HEK293 (cell line): ENCODE data around the gene IRX4.

Experiments
- CTCF ChIA-PET: fragments of 350-600 bp; formaldehyde crosslinking; extraction: SDS; loops from one replicate; lab custom pipeline; 2021; ENCODE audit warnings: antibody characterized with exemption; lab: Yijun Ruan, JAX
- POLR2A ChIA-PET: fragments of 300-600 bp; formaldehyde crosslinking; extraction: SDS; loops from one replicate; lab custom pipeline; 2020; ENCODE audit warnings: antibody characterized with exemption, inconsistent platforms; lab: Yijun Ruan, JAX
- H3K27ac ChIP-seq: fragments of 200-500 bp; sonication (Bioruptor generic); 2 replicates; pipeline ENCODE4 v1.5.1; 2014; ENCODE audit warnings: low read depth, low read length, control low read depth, inconsistent platforms; ENCODE audit errors: extremely low read depth
- H3K36me3 ChIP-seq, 2 experiments: fragments of 200-500 bp in 1 of 2; sonication (Bioruptor generic) in 1 of 2; 1 replicate in 1 of 2; 2 replicates in 1 of 2; pipeline ENCODE4 v1.5.1; 2014 to 2017; ENCODE audit warnings: inconsistent platforms in 2 of 2, low read length in 2 of 2; ENCODE audit not compliant: control insufficient read depth in 2 of 2, insufficient read depth in 1 of 2
- H3K4me1 ChIP-seq: fragments of 200-500 bp; sonication (Bioruptor generic); 2 replicates; pipeline ENCODE4 v1.5.1; 2014; ENCODE audit warnings: mild to moderate bottlenecking, low read length, inconsistent platforms; ENCODE audit not compliant: control insufficient read depth, insufficient read depth
- H3K4me3 ChIP-seq: 2 replicates; pipeline ENCODE4 v1.5.1; 2011; ENCODE audit warnings: low read depth, mild to moderate bottlenecking, control low read depth, low read length, moderate library complexity
- H3K9me3 ChIP-seq: fragments of 200-500 bp; sonication (Bioruptor generic); 2 replicates; pipeline ENCODE4 v1.5.1; 2014; ENCODE audit warnings: low read depth, low read length, inconsistent platforms; ENCODE audit not compliant: control insufficient read depth, insufficient read depth
- KLF7 ChIP-seq: fragments of 450-650 bp; formaldehyde crosslinking; IDR thresholded peaks from 2 replicates; pipeline ENCODE4 v1.5.1; 2016; ENCODE audit warnings: missing biosample characterization, missing genetic modification characterization, borderline replicate concordance
- REPIN1 ChIP-seq: fragments of 450-650 bp; formaldehyde crosslinking; IDR thresholded peaks from 2 replicates; pipeline ENCODE4 v1.5.1; 2017; ENCODE audit warnings: missing biosample characterization, missing genetic modification characterization, low read depth
- SP2 ChIP-seq: fragments of 450-650 bp; formaldehyde crosslinking; IDR thresholded peaks from 2 replicates; pipeline ENCODE4 v1.5.1; 2016; ENCODE audit warnings: missing biosample characterization, missing genetic modification characterization
- WT1 ChIP-seq: fragments of 450-650 bp; formaldehyde crosslinking; IDR thresholded peaks from 2 replicates; pipeline ENCODE4 v1.5.1; 2016; ENCODE audit warnings: missing biosample characterization, missing genetic modification characterization
- ZBTB7A ChIP-seq: fragments of 450-650 bp; formaldehyde crosslinking; IDR thresholded peaks from 2 replicates; pipeline ENCODE4 v1.5.1; 2016; ENCODE audit warnings: low read depth, missing biosample characterization, missing genetic modification characterization
- ZNF133 ChIP-seq: fragments of 450-650 bp; formaldehyde crosslinking; IDR thresholded peaks from 2 replicates; pipeline ENCODE4 v1.5.1; 2016; ENCODE audit warnings: missing biosample characterization, missing genetic modification characterization
- ZNF16 ChIP-seq: fragments of 450-650 bp; formaldehyde crosslinking; IDR thresholded peaks from 2 replicates; pipeline ENCODE4 v1.5.1; 2016; ENCODE audit warnings: low read depth, missing biosample characterization, missing genetic modification characterization
- ZNF2 ChIP-seq: fragments of 450-650 bp; formaldehyde crosslinking; IDR thresholded peaks from 2 replicates; pipeline ENCODE4 v1.5.1; 2016; ENCODE audit warnings: missing biosample characterization, missing genetic modification characterization
- ZNF211 ChIP-seq: fragments of 450-650 bp; formaldehyde crosslinking; IDR thresholded peaks from 2 replicates; pipeline ENCODE4 v1.5.1; 2016; ENCODE audit warnings: low read depth, missing biosample characterization, missing genetic modification characterization
- ZNF23 ChIP-seq: fragments of 450-650 bp; formaldehyde crosslinking; IDR thresholded peaks from 2 replicates; pipeline ENCODE4 v1.5.1; 2016; ENCODE audit warnings: missing biosample characterization, missing genetic modification characterization, borderline replicate concordance
- ZNF423 ChIP-seq: fragments of 450-650 bp; formaldehyde crosslinking; IDR thresholded peaks from 2 replicates; pipeline ENCODE4 v1.5.1; 2016; ENCODE audit warnings: missing biosample characterization, missing genetic modification characterization
- ZNF433 ChIP-seq: fragments of 450-650 bp; formaldehyde crosslinking; IDR thresholded peaks from 2 replicates; pipeline ENCODE4 v1.5.1; 2016; ENCODE audit warnings: missing biosample characterization, missing genetic modification characterization, low read depth
- ZNF530 ChIP-seq: fragments of 450-650 bp; formaldehyde crosslinking; IDR thresholded peaks from 2 replicates; pipeline ENCODE4 v1.5.1; 2016; ENCODE audit warnings: low read depth, missing biosample characterization, missing genetic modification characterization
- ZNF621 ChIP-seq: fragments of 450-650 bp; formaldehyde crosslinking; IDR thresholded peaks from 2 replicates; pipeline ENCODE4 v1.5.1; 2017; ENCODE audit warnings: missing biosample characterization, missing genetic modification characterization
- ZNF626 ChIP-seq: fragments of 450-650 bp; sonication (Bioruptor Pico); formaldehyde crosslinking; IDR thresholded peaks from 2 replicates; pipeline ENCODE4 v1.5.1; 2018; ENCODE audit warnings: missing biosample characterization, missing genetic modification characterization, inconsistent platforms
- TF ChIP-seq, protein P1 (sequence below): fragments of 450-650 bp; formaldehyde crosslinking; IDR thresholded peaks from 2 replicates; pipeline ENCODE4 v1.5.1; 2016; ENCODE audit warnings: missing biosample characterization, missing genetic modification characterization
- TF ChIP-seq, protein P2 (sequence below): fragments of 450-650 bp; formaldehyde crosslinking; IDR thresholded peaks from 2 replicates; pipeline ENCODE4 v1.5.1; 2016; ENCODE audit warnings: missing biosample characterization, missing genetic modification characterization, borderline replicate concordance
- TF ChIP-seq, protein P3 (sequence below): fragments of 450-650 bp; formaldehyde crosslinking; IDR thresholded peaks from 2 replicates; pipeline ENCODE4 v1.5.1; 2017; ENCODE audit warnings: missing biosample characterization, missing genetic modification characterization
- TF ChIP-seq, protein P4 (sequence below): fragments of 450-650 bp; IDR thresholded peaks from 2 replicates; pipeline ENCODE4 v1.5.1; 2018; ENCODE audit warnings: missing biosample characterization, missing genetic modification characterization
- TF ChIP-seq, protein P5 (sequence below): IDR thresholded peaks from 2 replicates; pipeline ENCODE4 v1.6.1; 2011; ENCODE audit warnings: mild to moderate bottlenecking, low read depth, low read length, borderline replicate concordance
- TF ChIP-seq, protein P6 (sequence below): fragments of 450-650 bp; formaldehyde crosslinking; IDR thresholded peaks from 2 replicates; pipeline ENCODE4 v1.5.1; 2016; ENCODE audit warnings: missing biosample characterization, missing genetic modification characterization

Gene IRX4

DNA sequence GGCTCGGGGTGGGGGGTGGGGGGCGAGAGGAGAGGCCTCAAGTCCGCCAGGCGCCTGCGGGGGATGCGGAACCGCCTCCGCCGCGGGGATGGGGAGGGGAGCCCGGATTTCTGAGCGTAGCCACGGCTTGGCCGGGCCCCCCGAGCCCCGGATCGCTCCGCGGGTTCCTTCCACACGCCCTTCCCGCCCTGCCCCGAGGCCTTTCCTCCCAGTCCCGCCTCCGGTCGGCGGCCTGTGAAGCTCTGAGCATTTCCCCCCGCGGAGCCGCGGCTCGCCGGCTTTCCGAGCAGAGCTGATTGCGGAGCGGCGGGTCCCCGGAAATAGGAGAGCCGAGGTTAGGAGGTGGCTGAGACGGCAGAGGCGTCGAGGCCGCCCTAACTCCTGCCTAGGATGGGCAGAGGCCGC is 6.1 kb downstream of the IRX4 start (continued):
- TF ChIP-seq, protein P1, sequence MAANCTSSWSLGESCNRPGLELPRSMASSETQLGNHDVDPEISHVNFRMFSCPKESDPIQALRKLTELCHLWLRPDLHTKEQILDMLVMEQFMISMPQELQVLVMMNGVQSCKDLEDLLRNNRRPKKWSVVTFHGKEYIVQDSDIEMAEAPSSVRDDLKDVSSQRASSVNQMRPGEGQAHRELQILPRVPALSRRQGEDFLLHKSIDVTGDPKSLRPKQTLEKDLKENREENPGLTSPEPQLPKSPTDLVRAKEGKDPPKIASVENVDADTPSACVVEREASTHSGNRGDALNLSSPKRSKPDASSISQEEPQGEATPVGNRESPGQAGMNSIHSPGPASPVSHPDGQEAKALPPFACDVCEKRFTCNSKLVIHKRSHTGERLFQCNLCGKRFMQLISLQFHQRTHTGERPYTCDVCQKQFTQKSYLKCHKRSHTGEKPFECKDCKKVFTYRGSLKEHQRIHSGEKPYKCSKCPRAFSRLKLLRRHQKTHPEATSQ (tag by site-specific recombination) = no peak
- TF ChIP-seq ZNF23 (tag by site-specific recombination) (no peak), ZNF530 (tag by site-specific recombination) (no peak), SP2 (no peak), ZNF621 (no peak)

DNA sequence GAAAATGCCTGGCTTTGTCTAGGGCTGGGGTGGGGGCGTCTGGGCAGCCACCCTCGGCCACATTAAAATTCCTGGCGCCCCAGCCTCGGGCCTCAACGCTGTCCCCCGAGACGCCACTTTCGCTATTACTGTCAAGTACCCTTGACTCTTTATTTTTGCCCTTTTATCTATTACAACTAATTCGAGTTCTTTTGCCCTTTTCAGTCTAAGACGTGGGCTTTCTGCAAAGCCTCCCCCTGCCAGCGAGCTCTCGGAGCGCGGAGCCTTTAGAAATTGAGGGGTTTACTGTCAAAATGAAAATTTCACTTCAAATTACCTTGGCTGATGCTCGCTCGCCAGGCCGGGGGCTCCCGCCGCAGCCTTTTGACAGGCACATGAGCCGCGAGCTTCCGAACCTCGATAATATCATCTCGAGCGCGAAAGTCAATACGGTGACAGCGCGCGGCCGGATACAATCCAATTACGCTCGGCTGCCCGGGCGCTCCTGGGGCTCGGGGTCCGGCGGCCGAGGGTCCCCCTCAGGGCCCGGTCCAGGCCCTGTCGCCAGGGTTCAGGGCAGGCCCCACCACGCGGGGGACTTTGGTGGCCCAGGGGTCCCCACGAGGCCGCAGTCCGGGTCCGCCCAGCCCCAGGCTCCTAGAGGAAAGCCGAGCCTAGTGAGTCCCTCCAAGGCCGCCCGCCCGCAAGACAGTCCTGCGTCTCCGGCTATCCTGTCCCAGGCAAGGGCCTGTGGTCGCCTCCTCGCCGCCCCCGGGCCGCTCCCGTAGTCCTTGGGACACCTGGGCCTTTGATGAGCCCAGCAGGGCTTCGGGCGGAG is 6.7 kb downstream of the IRX4 start:
- ChIA-PET POLR2A (no interaction called here), CTCF (no interaction called here)
- TF ChIP-seq, protein P2, sequence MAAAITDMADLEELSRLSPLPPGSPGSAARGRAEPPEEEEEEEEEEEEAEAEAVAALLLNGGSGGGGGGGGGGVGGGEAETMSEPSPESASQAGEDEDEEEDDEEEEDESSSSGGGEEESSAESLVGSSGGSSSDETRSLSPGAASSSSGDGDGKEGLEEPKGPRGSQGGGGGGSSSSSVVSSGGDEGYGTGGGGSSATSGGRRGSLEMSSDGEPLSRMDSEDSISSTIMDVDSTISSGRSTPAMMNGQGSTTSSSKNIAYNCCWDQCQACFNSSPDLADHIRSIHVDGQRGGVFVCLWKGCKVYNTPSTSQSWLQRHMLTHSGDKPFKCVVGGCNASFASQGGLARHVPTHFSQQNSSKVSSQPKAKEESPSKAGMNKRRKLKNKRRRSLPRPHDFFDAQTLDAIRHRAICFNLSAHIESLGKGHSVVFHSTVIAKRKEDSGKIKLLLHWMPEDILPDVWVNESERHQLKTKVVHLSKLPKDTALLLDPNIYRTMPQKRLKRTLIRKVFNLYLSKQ (tag by site-specific recombination) = no peak
- no peak for TF ChIP-seq ZNF133 (tag by site-specific recombination)
- no peak overlapping the region for H3K27ac ChIP-seq
- no peaks in the 10 kb centered on the region for H3K4me1 ChIP-seq
- no peaks in the 10 kb centered on the region; the same call in 1 of the 2 replicates for H3K9me3 ChIP-seq
- H3K36me3 ChIP-seq = peaks cover 0 to 24% of the 10 kb centered on the region in 2 experiments; a peak in 1 of 3 replicates
- H3K4me3 ChIP-seq = no peak overlapping the region

DNA sequence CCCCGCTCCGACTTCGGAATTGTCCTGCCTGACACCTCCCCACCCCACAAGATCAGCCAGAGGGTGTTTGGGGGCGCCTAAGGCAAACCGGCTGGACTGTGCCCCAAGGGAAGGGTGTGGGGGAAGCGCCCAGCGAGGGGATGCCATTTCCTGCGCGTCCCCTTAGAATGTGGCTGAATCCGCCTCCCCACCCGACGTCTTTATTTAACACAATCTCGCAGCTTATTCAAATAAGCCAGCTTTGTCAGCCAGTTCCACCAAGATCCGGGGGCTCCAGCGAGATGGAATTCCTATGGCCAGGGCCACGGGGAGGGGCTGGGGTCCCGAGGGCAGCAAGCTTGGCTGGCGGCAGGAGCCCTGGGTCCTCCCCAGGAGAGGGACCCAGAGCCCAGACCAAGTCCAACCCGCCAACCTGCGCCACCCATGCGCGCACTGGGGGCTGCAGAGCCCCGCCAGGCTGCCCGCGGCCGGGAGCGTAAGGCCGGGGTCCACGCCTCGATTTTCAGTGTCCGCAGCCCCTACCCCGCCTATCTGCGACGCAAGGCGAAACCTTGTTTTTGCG is 7.4 kb downstream of the IRX4 start:
- Histone ChIP-seq H3K4me3 (no peak overlapping the region), H3K36me3 (peaks cover 0 to 22% of the 10 kb centered on the region in 2 experiments; a peak in 1 of 3 replicates), H3K9me3 (no peaks in the 10 kb centered on the region; the same call in 1 of the 2 replicates), H3K4me1 (no peaks in the 10 kb centered on the region), H3K27ac (no peak overlapping the region)
- POLR2A ChIA-PET = no interaction called here
- CTCF ChIA-PET = no interaction called here
- TF ChIP-seq, protein P3, sequence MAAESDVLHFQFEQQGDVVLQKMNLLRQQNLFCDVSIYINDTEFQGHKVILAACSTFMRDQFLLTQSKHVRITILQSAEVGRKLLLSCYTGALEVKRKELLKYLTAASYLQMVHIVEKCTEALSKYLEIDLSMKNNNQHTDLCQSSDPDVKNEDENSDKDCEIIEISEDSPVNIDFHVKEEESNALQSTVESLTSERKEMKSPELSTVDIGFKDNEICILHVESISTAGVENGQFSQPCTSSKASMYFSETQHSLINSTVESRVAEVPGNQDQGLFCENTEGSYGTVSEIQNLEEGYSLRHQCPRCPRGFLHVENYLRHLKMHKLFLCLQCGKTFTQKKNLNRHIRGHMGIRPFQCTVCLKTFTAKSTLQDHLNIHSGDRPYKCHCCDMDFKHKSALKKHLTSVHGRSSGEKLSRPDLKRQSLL (tag by site-specific recombination) = no peak
- TF ChIP-seq ZNF423 (tag by site-specific recombination) = no peak
- no peak for TF ChIP-seq ZBTB7A (tag by site-specific recombination)
- no peak for TF ChIP-seq KLF7
- no peak for TF ChIP-seq WT1
- TF ChIP-seq ZNF433 (tag by site-specific recombination) = no peak
- TF ChIP-seq, protein P4, sequence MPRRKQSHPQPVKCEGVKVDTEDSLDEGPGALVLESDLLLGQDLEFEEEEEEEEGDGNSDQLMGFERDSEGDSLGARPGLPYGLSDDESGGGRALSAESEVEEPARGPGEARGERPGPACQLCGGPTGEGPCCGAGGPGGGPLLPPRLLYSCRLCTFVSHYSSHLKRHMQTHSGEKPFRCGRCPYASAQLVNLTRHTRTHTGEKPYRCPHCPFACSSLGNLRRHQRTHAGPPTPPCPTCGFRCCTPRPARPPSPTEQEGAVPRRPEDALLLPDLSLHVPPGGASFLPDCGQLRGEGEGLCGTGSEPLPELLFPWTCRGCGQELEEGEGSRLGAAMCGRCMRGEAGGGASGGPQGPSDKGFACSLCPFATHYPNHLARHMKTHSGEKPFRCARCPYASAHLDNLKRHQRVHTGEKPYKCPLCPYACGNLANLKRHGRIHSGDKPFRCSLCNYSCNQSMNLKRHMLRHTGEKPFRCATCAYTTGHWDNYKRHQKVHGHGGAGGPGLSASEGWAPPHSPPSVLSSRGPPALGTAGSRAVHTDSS (tag by site-specific recombination) = no peak
- TF ChIP-seq ZNF626 = no peak
- no peak for TF ChIP-seq ZNF2
- TF ChIP-seq, protein P5, sequence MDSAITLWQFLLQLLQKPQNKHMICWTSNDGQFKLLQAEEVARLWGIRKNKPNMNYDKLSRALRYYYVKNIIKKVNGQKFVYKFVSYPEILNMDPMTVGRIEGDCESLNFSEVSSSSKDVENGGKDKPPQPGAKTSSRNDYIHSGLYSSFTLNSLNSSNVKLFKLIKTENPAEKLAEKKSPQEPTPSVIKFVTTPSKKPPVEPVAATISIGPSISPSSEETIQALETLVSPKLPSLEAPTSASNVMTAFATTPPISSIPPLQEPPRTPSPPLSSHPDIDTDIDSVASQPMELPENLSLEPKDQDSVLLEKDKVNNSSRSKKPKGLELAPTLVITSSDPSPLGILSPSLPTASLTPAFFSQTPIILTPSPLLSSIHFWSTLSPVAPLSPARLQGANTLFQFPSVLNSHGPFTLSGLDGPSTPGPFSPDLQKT = no peak
- TF ChIP-seq, protein P6, sequence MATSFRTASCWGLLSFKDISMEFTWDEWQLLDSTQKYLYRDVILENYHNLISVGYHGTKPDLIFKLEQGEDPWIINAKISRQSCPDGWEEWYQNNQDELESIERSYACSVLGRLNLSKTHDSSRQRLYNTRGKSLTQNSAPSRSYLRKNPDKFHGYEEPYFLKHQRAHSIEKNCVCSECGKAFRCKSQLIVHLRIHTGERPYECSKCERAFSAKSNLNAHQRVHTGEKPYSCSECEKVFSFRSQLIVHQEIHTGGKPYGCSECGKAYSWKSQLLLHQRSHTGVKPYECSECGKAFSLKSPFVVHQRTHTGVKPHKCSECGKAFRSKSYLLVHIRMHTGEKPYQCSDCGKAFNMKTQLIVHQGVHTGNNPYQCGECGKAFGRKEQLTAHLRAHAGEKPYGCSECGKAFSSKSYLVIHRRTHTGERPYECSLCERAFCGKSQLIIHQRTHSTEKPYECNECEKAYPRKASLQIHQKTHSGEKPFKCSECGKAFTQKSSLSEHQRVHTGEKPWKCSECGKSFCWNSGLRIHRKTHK (tag by site-specific recombination) = no peak
- no peak for TF ChIP-seq REPIN1 (tag by site-specific recombination)
- no peak for TF ChIP-seq ZNF211 (tag by site-specific recombination)
- no peak for TF ChIP-seq ZNF16 (tag by site-specific recombination)
